ENCODE results near the gene DNAH14. TPM values are rescaled to one million over a fixed set of nuclear protein-coding genes. Genes with fewer than 3 reads are reported as not detected.
"Not testable (repeated sequence)": the region's sequence is repeated elsewhere in the genome, so short reads cannot be mapped to it uniquely, and the experiment has no call there.

Gene DNAH14
- polyA plus RNA-seq, 2 donors = 1.1 to 2.1 TPM

DNA sequence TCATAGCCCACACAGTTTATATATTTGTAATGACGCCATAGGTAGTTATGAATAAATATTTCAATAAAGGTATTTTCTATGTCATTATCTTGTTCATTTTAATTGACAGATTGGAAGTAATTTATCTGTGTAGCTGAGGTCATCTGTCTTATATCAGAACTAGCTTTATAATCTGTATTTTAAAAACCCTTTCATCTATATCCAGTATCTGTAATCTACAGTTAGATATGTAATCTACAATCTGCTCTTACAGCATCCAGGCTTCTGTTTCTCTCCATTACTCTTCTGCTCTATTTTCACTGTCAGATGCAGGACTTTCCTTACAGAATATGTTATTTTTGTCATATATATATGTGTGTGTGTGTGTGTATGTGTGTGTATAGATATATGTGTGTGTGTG is 360.8 kb downstream of the DNAH14 start:
- no peak overlapping the region for H3K27ac ChIP-seq (ENCODE audit: low read depth in 2 of 2, low read length in 1 of 2)
- no peaks in the 10 kb centered on the region for H3K27me3 ChIP-seq (ENCODE audit: control insufficient read depth in 1 of 2, insufficient read depth in 2 of 2, low read length in 2 of 2)
- 80 to 90% methylated on average over 1 of the region's 1 CpG for WGBS, 2 donors
- H3K36me3 ChIP-seq (ENCODE audit: control insufficient read depth in 2 of 2, insufficient read depth in 2 of 2, low read length in 1 of 2) = no peaks in the 10 kb centered on the region
- H3K9me3 ChIP-seq (ENCODE audit: control insufficient read depth in 2 of 2, insufficient read depth in 1 of 2, low read depth in 1 of 2, low read length in 1 of 2) = no peaks in the 10 kb centered on the region
- H3K4me3 ChIP-seq (ENCODE audit: low read depth in 1 of 2, low read length in 2 of 2) = no peak overlapping the region
- no peaks in the 10 kb centered on the region for H3K4me1 ChIP-seq (ENCODE audit: control insufficient read depth in 2 of 2, insufficient read depth in 2 of 2, low read length in 1 of 2)

- H3K4me3 ChIP-seq (ENCODE audit: low read depth in 1 of 2, low read length in 2 of 2) = no peak overlapping the region
- no peaks in the 10 kb centered on the region for H3K27me3 ChIP-seq (ENCODE audit: control insufficient read depth in 1 of 2, insufficient read depth in 2 of 2, low read length in 2 of 2)
- H3K36me3 ChIP-seq (ENCODE audit: control insufficient read depth in 2 of 2, insufficient read depth in 2 of 2, low read length in 1 of 2) = no peaks in the 10 kb centered on the region
- H3K4me1 ChIP-seq (ENCODE audit: control insufficient read depth in 2 of 2, insufficient read depth in 2 of 2, low read length in 1 of 2) = no peaks in the 10 kb centered on the region
- no peaks in the 10 kb centered on the region for H3K9me3 ChIP-seq (ENCODE audit: control insufficient read depth in 2 of 2, insufficient read depth in 1 of 2, low read depth in 1 of 2, low read length in 1 of 2)
- WGBS, 2 donors = 70 to 74% methylated on average over 2 of the region's 2 CpGs
- no peak overlapping the region for H3K27ac ChIP-seq (ENCODE audit: low read depth in 2 of 2, low read length in 1 of 2)
Observed at GRCh38 chr1:225299624-225300023, 370.1 kb downstream of the DNAH14 start.

DNA sequence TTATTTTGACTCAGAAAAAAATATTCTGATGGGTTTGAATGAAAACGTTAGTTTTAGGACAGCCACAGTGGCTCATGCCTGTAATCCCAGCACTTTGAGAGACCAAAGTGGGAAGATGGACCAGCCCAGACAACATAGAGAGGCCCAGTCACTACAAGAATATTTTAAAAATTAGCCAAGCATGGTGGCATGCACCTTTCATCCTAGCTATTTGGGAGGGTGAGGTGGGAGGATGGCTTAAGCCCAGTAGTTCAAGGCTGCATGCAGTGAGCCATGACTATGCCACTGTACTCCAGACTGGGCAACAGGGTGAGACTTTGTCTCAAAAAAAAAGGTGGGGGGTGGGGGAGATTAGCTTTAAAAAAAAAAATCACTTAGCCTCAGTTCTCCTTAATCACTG is 370.9 kb downstream of the DNAH14 start:
- WGBS, 2 donors = 71 to 79% methylated on average over 1 of the region's 1 CpG
- no peak overlapping the region for H3K27ac ChIP-seq (ENCODE audit: low read depth in 2 of 2, low read length in 1 of 2)

DNA sequence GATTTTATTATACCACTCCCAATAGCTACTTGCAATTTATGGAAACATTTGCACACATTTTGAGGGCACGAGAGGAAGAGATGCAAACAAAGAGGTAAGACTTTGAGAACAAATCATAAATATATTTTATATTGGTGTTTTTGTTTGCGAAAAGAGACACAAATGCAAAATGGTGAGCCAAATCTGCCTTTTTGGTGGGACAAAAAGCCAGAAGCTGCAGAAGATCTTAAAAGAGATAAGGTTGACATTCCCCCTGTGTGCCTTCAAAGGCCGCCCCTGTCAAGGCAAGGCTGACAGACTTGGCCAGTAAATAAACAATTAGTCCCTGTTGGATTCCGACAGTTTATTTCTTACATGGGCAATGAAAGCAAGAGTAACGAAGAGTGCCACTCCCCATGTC is 375.5 kb downstream of the DNAH14 start:
- Histone ChIP-seq H3K4me3 (ENCODE audit: low read depth in 1 of 2, low read length in 2 of 2) (no peak overlapping the region), H3K9me3 (ENCODE audit: control insufficient read depth in 2 of 2, insufficient read depth in 1 of 2, low read depth in 1 of 2, low read length in 1 of 2) (no peaks in the 10 kb centered on the region), H3K27me3 (ENCODE audit: control insufficient read depth in 1 of 2, insufficient read depth in 2 of 2, low read length in 2 of 2) (no peaks in the 10 kb centered on the region), H3K27ac (ENCODE audit: low read depth in 2 of 2, low read length in 1 of 2) (no peak overlapping the region), H3K4me1 (ENCODE audit: control insufficient read depth in 2 of 2, insufficient read depth in 2 of 2, low read length in 1 of 2) (no peaks in the 10 kb centered on the region), H3K36me3 (ENCODE audit: control insufficient read depth in 2 of 2, insufficient read depth in 2 of 2, low read length in 1 of 2) (no peaks in the 10 kb centered on the region)
- WGBS, 2 donors = 78 to 87% methylated on average over 5 of the region's 5 CpGs

More for the DNA sequence above, 370.9 kb downstream of the DNAH14 start:
- H3K36me3 ChIP-seq (ENCODE audit: control insufficient read depth in 2 of 2, insufficient read depth in 2 of 2, low read length in 1 of 2) = no peaks in the 10 kb centered on the region
- H3K4me1 ChIP-seq (ENCODE audit: control insufficient read depth in 2 of 2, insufficient read depth in 2 of 2, low read length in 1 of 2) = no peaks in the 10 kb centered on the region
- no peaks in the 10 kb centered on the region for H3K9me3 ChIP-seq (ENCODE audit: control insufficient read depth in 2 of 2, insufficient read depth in 1 of 2, low read depth in 1 of 2, low read length in 1 of 2)
- H3K27me3 ChIP-seq (ENCODE audit: control insufficient read depth in 1 of 2, insufficient read depth in 2 of 2, low read length in 2 of 2) = no peaks in the 10 kb centered on the region
- no peak overlapping the region for H3K4me3 ChIP-seq (ENCODE audit: low read depth in 1 of 2, low read length in 2 of 2)

GRCh38 chr1:225310544-225310943 is 381.1 kb downstream of the DNAH14 start:
- H3K9me3 ChIP-seq (ENCODE audit: control insufficient read depth in 2 of 2, insufficient read depth in 1 of 2, low read depth in 1 of 2, low read length in 1 of 2); H3K27ac ChIP-seq (ENCODE audit: low read depth in 2 of 2, low read length in 1 of 2); H3K4me1 ChIP-seq (ENCODE audit: control insufficient read depth in 2 of 2, insufficient read depth in 2 of 2, low read length in 1 of 2); H3K27me3 ChIP-seq (ENCODE audit: control insufficient read depth in 1 of 2, insufficient read depth in 2 of 2, low read length in 2 of 2); H3K4me3 ChIP-seq (ENCODE audit: low read depth in 1 of 2, low read length in 2 of 2); H3K36me3 ChIP-seq (ENCODE audit: control insufficient read depth in 2 of 2, insufficient read depth in 2 of 2, low read length in 1 of 2): not testable (repeated sequence)
- 90 to 95% methylated on average over 3 of the region's 3 CpGs for WGBS, 2 donors

DNA sequence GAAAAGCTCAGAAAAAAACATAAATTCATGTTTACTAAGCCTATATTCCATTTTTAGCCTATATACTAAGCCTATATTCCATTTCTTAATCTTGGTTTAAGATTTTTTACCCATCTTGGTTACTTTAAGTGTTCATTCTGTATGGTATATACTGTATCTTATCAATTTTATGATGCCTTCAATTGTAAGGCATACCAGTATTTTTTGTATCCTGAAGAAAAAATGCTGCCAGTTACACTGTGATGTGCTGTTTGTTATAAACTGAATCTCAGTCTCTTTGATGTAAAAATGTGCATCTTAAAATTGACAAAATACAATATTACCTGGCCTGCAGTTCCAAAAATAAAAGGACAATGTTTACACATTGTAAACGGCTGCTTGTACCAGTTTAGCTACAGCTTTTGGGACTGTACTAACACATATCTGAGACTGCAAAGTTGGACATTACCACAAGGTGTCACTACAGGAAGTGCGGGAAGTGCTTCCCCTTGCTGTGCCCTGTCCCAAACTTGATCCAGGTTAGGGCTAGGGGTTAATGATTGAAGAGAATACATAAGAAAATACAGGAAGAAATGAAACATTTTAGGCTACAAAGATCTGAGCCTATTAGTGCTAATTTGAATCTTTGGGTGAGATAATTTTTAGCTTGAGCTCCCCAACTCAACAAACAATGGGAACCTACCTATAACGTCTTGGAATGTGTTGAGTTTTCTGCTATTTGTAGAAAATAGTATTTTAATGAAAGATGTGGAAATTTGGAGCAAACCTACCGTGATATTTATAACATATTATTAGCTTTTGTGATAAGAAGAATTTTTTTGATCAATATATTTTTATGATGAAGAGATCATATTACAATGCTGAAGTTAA is 389.5 kb downstream of the DNAH14 start:
- Histone ChIP-seq H3K4me1 (ENCODE audit: control insufficient read depth in 2 of 2, insufficient read depth in 2 of 2, low read length in 1 of 2) (no peaks in the 10 kb centered on the region), H3K27me3 (ENCODE audit: control insufficient read depth in 1 of 2, insufficient read depth in 2 of 2, low read length in 2 of 2) (no peaks in the 10 kb centered on the region), H3K9me3 (ENCODE audit: control insufficient read depth in 2 of 2, insufficient read depth in 1 of 2, low read depth in 1 of 2, low read length in 1 of 2) (no peaks in the 10 kb centered on the region), H3K36me3 (ENCODE audit: control insufficient read depth in 2 of 2, insufficient read depth in 2 of 2, low read length in 1 of 2) (no peaks in the 10 kb centered on the region), H3K27ac (ENCODE audit: low read depth in 2 of 2, low read length in 1 of 2) (no peak overlapping the region), H3K4me3 (ENCODE audit: low read depth in 1 of 2, low read length in 2 of 2) (no peak overlapping the region)
- 29 to 38% methylated on average over 4 of the region's 4 CpGs for WGBS, 2 donors

GRCh38 chr1:225319871-225320270 is 390.4 kb downstream of the DNAH14 start:
- Histone ChIP-seq H3K4me1 (ENCODE audit: control insufficient read depth in 2 of 2, insufficient read depth in 2 of 2, low read length in 1 of 2) (no peaks in the 10 kb centered on the region), H3K27ac (ENCODE audit: low read depth in 2 of 2, low read length in 1 of 2) (no peak overlapping the region), H3K4me3 (ENCODE audit: low read depth in 1 of 2, low read length in 2 of 2) (no peak overlapping the region), H3K27me3 (ENCODE audit: control insufficient read depth in 1 of 2, insufficient read depth in 2 of 2, low read length in 2 of 2) (no peaks in the 10 kb centered on the region), H3K9me3 (ENCODE audit: control insufficient read depth in 2 of 2, insufficient read depth in 1 of 2, low read depth in 1 of 2, low read length in 1 of 2) (no peaks in the 10 kb centered on the region), H3K36me3 (ENCODE audit: control insufficient read depth in 2 of 2, insufficient read depth in 2 of 2, low read length in 1 of 2) (no peaks in the 10 kb centered on the region)

GRCh38 chr1:225321784-225322183 is 392.3 kb downstream of the DNAH14 start:
- H3K27me3 ChIP-seq (ENCODE audit: control insufficient read depth in 1 of 2, insufficient read depth in 2 of 2, low read length in 2 of 2) = no peaks in the 10 kb centered on the region
- no peaks in the 10 kb centered on the region for H3K36me3 ChIP-seq (ENCODE audit: control insufficient read depth in 2 of 2, insufficient read depth in 2 of 2, low read length in 1 of 2)
- 93 to 98% methylated on average over 4 of the region's 4 CpGs for WGBS, 2 donors
- H3K9me3 ChIP-seq (ENCODE audit: control insufficient read depth in 2 of 2, insufficient read depth in 1 of 2, low read depth in 1 of 2, low read length in 1 of 2) = no peaks in the 10 kb centered on the region
- no peaks in the 10 kb centered on the region for H3K4me1 ChIP-seq (ENCODE audit: control insufficient read depth in 2 of 2, insufficient read depth in 2 of 2, low read length in 1 of 2)
- H3K27ac ChIP-seq (ENCODE audit: low read depth in 2 of 2, low read length in 1 of 2) = no peak overlapping the region
- H3K4me3 ChIP-seq (ENCODE audit: low read depth in 1 of 2, low read length in 2 of 2) = no peak overlapping the region

GRCh38 chr1:225329041-225329440 is 399.6 kb downstream of the DNAH14 start:
- Histone ChIP-seq H3K9me3 (ENCODE audit: control insufficient read depth in 2 of 2, insufficient read depth in 1 of 2, low read depth in 1 of 2, low read length in 1 of 2) (no peaks in the 10 kb centered on the region), H3K27me3 (ENCODE audit: control insufficient read depth in 1 of 2, insufficient read depth in 2 of 2, low read length in 2 of 2) (no peaks in the 10 kb centered on the region), H3K27ac (ENCODE audit: low read depth in 2 of 2, low read length in 1 of 2) (no peak overlapping the region), H3K36me3 (ENCODE audit: control insufficient read depth in 2 of 2, insufficient read depth in 2 of 2, low read length in 1 of 2) (no peaks in the 10 kb centered on the region), H3K4me1 (ENCODE audit: control insufficient read depth in 2 of 2, insufficient read depth in 2 of 2, low read length in 1 of 2) (no peaks in the 10 kb centered on the region), H3K4me3 (ENCODE audit: low read depth in 1 of 2, low read length in 2 of 2) (no peak overlapping the region)

DNA sequence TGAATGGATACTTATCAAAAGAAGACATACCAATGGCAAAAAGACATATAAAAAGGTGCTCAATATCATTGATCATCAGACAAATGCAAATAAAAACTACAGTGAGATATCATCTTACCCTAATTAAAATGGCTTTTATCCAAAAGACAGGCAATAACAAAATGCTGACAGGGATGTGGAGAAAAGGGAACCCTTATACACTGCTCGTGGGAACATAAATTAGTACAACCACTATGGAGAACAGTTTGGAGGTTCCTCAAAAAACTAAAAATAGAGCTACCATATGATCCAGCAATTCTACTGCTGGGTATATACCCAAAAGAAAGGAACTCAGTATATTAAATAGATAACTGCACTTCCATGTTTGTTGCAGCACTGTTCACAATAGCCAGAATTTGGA is 400.5 kb downstream of the DNAH14 start:
- H3K9me3 ChIP-seq (ENCODE audit: control insufficient read depth in 2 of 2, insufficient read depth in 1 of 2, low read depth in 1 of 2, low read length in 1 of 2); H3K4me1 ChIP-seq (ENCODE audit: control insufficient read depth in 2 of 2, insufficient read depth in 2 of 2, low read length in 1 of 2): not testable (repeated sequence)
- 76 to 86% methylated on average over 1 of the region's 1 CpG for WGBS, 2 donors

More for the DNA sequence above, 400.5 kb downstream of the DNAH14 start:
- not testable (repeated sequence) for H3K27ac ChIP-seq (ENCODE audit: low read depth in 2 of 2, low read length in 1 of 2); H3K36me3 ChIP-seq (ENCODE audit: control insufficient read depth in 2 of 2, insufficient read depth in 2 of 2, low read length in 1 of 2); H3K27me3 ChIP-seq (ENCODE audit: control insufficient read depth in 1 of 2, insufficient read depth in 2 of 2, low read length in 2 of 2); H3K4me3 ChIP-seq (ENCODE audit: low read depth in 1 of 2, low read length in 2 of 2)
